K562 (cell line): Measurements from ENCODE around the gene IFT25. TPM values are rescaled to one million over a fixed set of nuclear protein-coding genes. Genes with fewer than 3 reads are reported as not detected.
A peak's percentile ranks its signal among the peaks of the same experiment; 100 is the strongest.

Experiments used
- CBX8 ChIP-seq: fragments of 200-600 bp; sonication (generic); IDR thresholded peaks from 2 replicates; pipeline ENCODE4 v1.6.1; 2012; ENCODE audit warnings: borderline replicate concordance, mixed run types, low read depth, mild to moderate bottlenecking, moderate library complexity, mixed read lengths, low read length, control low read depth, inconsistent platforms; ENCODE audit not compliant: poor library complexity, severe bottlenecking; ENCODE audit errors: extremely low read depth
- CHD4 ChIP-seq: fragments of 200-600 bp; sonication (generic); IDR thresholded peaks from 3 replicates; pipeline ENCODE4 v1.6.1; 2012; ENCODE audit warnings: low read depth, mild to moderate bottlenecking, mixed read lengths, low read length, inconsistent platforms; ENCODE audit not compliant: insufficient read depth, insufficient replicate concordance, poor library complexity, severe bottlenecking
- CTBP1 ChIP-seq: fragments of 450-650 bp; IDR thresholded peaks from 2 replicates; pipeline ENCODE4 v1.6.1; 2016; ENCODE audit warnings: borderline replicate concordance
- E2F4 ChIP-seq: sonication (generic); formaldehyde crosslinking; IDR thresholded peaks from 2 replicates; pipeline ENCODE4 v1.8.0; 2022; ENCODE audit warnings: mild to moderate bottlenecking, low read depth, missing genetic modification reagents
- FOXK1 ChIP-seq: sonication (generic); formaldehyde crosslinking; IDR thresholded peaks from 2 replicates; pipeline ENCODE4 v1.8.0; 2022; ENCODE audit warnings: missing genetic modification reagents, mild to moderate bottlenecking, borderline replicate concordance
- HDGF ChIP-seq: fragments of 450-650 bp; IDR thresholded peaks from 2 replicates; pipeline ENCODE4 v1.6.1; 2016
- HEY1 ChIP-seq: fragments of 250-450 bp; sonication (Bioruptor Pico); IDR thresholded peaks from 2 replicates; pipeline ENCODE4 v1.5.0; 2020; ENCODE audit warnings: mild to moderate bottlenecking, moderate library complexity, borderline replicate concordance
- JUNB ChIP-seq: fragments of 450-650 bp; formaldehyde crosslinking; conservative IDR thresholded peaks from 2 replicates; pipeline ENCODE4 v1.4.0; 2020; ENCODE audit warnings: mild to moderate bottlenecking
- MEIS2 ChIP-seq: fragments of 450-650 bp; IDR thresholded peaks from 2 replicates; pipeline ENCODE4 v1.6.1; 2014; ENCODE audit warnings: mild to moderate bottlenecking; ENCODE audit not compliant: partially characterized antibody
- NRF1 ChIP-seq, 2 experiments: fragments of 450-650 bp; IDR thresholded peaks in 1 of 2; conservative IDR thresholded peaks in 1 of 2; 2 replicates each; pipeline ENCODE4 v1.6.1; 2014; ENCODE audit warnings: mild to moderate bottlenecking in 2 of 2
- PCBP1 ChIP-seq: fragments of 200-400 bp; formaldehyde crosslinking; IDR thresholded peaks from 2 replicates; pipeline ENCODE4 v1.6.1; 2018; ENCODE audit warnings: mild to moderate bottlenecking, low read depth, low read length; ENCODE audit not compliant: poor library complexity, severe bottlenecking
- POLR3G ChIP-seq: IDR thresholded peaks from 2 replicates; pipeline ENCODE4 v1.6.1; 2011; ENCODE audit not compliant: insufficient read length, insufficient replicate concordance; ENCODE audit errors: extremely low read depth
- SRSF7 ChIP-seq: fragments of 200-400 bp; formaldehyde crosslinking; optimal IDR thresholded peaks from 2 replicates; pipeline ENCODE3; 2017; ENCODE audit warnings: mild to moderate bottlenecking, low read depth, low read length
- TCFL5 ChIP-seq: fragments of 250-450 bp; sonication (Bioruptor Pico); conservative IDR thresholded peaks from 2 replicates; pipeline ENCODE4 v1.6.1; 2021; ENCODE audit warnings: mild to moderate bottlenecking, moderate library complexity, matching md5 sums
- ZBTB17 ChIP-seq: fragments of 450-650 bp; formaldehyde crosslinking; IDR thresholded peaks from 2 replicates; pipeline ENCODE4 v1.4.0; 2020; ENCODE audit warnings: mild to moderate bottlenecking
- ZKSCAN1 ChIP-seq: fragments of 150-350 bp; IDR thresholded peaks from 2 replicates; pipeline ENCODE4 v1.6.1; 2016; ENCODE audit warnings: low read depth, low read length
- polyA plus RNA-seq, 8 experiments: library from polyadenylated mRNA; depleted of rRNA in 4 of 8; stranded (reverse) in 5 of 8; unstranded in 3 of 8; fragments of >200 nt; fragmentation: Nextera tagmentation in 2 of 8; fragmentation: Illumina TruSeq in 1 of 8; extraction: Ambion mirVana in 2 of 8; extraction: Trizol in 1 of 8; gene quantifications; 2 replicates each; pipeline versions ENCODE4 v1.2.1 to v1.2.3, GENCODE V29; 2011 to 2014; ENCODE audit warnings: inconsistent platforms in 1 of 8, missing spikeins in 1 of 8
- total RNA-seq, 7 experiments: library from RNA; depleted of rRNA in 6 of 7; stranded (reverse); fragments of >200 nt in 6 of 7; fragmentation: Illumina TruSeq in 2 of 7; extraction: Trizol in 2 of 7; gene quantifications; 2 replicates each; pipeline versions ENCODE4 v1.2.1 to v1.2.3, GENCODE V29; 2011 to 2021; ENCODE audit warnings: low replicate concordance in 1 of 7
- TF ChIP-seq, protein P1 (sequence below): fragments of 450-650 bp; IDR thresholded peaks from 2 replicates; pipeline ENCODE4 v1.6.1; 2016; ENCODE audit warnings: low read depth

The IFT25 gene
- total and polyA plus RNA-seq, 9 of the 15 experiments (the other 6 are each of a cell fraction or from before 2014, with no cell fraction given), result 93.6 to 209 (median 167) TPM

DNA sequence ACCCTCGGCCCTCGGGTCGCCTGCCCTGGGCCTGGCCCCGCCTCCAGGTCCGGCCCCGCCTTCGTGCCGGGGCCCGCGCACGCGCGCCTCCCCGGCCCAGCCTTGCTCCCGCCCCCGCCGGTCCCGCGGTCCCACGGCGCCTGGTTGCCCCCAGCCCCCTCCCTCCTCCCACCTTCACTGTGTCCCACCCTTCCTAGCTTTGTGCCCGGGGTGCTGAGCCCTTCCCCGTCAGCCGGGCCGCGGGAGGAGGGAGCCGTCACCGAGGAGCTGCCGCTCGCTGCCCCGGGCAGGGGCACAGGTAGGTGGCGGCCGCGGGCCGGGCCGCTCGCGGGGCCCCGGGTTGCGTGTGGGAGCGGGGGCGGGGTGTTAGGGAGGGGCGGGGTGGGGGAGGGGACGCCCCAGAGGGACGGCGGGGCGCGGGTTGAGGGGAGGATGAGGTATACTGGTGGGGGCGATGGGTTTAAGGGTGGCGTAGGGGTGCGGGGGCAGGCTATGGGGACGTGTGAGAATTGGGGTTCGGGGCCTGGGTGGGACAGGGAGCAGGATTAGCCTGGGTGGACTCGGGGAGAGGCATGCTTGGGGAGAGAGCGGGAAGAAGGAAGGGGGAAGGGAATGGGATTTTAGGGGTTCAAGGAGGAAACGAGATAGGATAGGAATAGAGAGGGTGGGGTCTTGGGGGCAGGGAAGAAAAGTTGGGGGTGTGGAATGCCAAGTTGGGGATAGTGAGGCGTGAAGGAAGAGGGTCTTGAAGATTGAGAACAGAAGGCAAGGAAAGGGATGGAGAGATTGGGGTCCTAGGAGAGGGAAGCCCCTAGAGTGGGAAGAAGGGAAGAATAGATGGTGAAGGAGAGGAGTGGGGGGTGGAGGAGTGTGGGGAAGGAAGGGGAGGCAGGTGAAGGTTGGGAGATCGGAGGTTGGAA lies 1.0 kb upstream of the IFT25 start, which contains the start of gene LRRC42 (continued):
- TF ChIP-seq ZBTB17 (no peak), CHD4 (no peak), HDGF (peak; percentile 73), E2F4 (CRISPR knock-in tag) (no peak), MEIS2 (peak; percentile 71), SRSF7 (no peak), ZKSCAN1 (peak; percentile 11; the same call in 1 of the 2 replicates), NRF1 (conservative IDR thresholded peaks at IDR 0.05 in 1 of 2, IDR thresholded peaks at IDR 0.05 in 1 of 2) (peak; percentile 94; a peak in 2 of 4 replicates), PCBP1 (peak; percentile 65), TCFL5 (CRISPR knock-in tag) (no peak), CBX8 (no peak), JUNB (CRISPR knock-in tag) (no peak), HEY1 (CRISPR knock-in tag) (no peak), CTBP1 (peak; percentile 50), FOXK1 (no peak), POLR3G (no peak)
- TF ChIP-seq, protein P1, sequence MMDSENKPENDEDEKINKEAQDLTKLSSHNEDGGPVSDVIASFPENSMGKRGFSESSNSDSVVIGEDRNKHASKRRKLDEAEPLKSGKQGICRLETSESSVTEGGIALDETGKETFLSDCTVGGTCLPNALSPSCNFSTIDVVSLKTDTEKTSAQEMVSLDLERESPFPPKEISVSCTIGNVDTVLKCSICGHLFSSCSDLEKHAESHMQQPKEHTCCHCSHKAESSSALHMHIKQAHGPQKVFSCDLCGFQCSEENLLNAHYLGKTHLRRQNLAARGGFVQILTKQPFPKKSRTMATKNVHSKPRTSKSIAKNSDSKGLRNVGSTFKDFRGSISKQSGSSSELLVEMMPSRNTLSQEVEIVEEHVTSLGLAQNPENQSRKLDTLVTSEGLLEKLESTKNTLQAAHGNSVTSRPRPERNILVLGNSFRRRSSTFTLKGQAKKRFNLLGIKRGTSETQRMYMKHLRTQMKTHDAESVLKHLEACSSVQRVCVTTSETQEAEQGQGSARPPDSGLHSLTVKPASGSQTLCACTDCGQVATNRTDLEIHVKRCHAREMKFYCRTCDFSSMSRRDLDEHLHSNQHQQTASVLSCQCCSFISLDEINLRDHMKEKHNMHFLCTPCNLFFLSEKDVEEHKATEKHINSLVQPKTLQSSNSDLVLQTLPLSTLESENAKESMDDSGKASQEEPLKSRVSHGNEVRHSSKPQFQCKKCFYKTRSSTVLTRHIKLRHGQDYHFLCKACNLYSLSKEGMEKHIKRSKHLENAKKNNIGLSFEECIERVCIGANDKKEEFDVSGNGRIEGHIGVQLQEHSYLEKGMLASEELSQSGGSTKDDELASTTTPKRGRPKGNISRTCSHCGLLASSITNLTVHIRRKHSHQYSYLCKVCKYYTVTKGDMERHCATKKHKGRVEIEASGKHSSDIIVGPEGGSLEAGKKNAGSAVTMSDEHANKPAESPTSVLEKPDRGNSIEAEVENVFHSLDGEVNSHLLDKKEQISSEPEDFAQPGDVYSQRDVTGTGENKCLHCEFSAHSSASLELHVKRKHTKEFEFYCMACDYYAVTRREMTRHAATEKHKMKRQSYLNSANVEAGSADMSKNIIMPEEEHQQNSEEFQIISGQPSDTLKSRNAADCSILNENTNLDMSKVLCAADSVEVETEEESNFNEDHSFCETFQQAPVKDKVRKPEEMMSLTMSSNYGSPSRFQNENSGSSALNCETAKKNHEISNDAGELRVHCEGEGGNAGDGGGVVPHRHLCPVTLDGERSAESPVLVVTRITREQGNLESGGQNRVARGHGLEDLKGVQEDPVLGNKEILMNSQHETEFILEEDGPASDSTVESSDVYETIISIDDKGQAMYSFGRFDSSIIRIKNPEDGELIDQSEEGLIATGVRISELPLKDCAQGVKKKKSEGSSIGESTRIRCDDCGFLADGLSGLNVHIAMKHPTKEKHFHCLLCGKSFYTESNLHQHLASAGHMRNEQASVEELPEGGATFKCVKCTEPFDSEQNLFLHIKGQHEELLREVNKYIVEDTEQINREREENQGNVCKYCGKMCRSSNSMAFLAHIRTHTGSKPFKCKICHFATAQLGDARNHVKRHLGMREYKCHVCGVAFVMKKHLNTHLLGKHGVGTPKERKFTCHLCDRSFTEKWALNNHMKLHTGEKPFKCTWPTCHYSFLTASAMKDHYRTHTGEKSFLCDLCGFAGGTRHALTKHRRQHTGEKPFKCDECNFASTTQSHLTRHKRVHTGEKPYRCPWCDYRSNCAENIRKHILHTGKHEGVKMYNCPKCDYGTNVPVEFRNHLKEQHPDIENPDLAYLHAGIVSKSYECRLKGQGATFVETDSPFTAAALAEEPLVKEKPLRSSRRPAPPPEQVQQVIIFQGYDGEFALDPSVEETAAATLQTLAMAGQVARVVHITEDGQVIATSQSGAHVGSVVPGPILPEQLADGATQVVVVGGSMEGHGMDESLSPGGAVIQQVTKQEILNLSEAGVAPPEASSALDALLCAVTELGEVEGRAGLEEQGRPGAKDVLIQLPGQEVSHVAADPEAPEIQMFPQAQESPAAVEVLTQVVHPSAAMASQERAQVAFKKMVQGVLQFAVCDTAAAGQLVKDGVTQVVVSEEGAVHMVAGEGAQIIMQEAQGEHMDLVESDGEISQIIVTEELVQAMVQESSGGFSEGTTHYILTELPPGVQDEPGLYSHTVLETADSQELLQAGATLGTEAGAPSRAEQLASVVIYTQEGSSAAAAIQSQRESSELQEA, result peak; percentile 33; the same call in 1 of the 2 replicates
